ENCODE results near the gene SPTAN1. TPM values are rescaled to one million over a fixed set of nuclear protein-coding genes. Genes with fewer than 3 reads are reported as not detected.
"Not testable (repeated sequence)": the region's sequence is repeated elsewhere in the genome, so short reads cannot be mapped to it uniquely, and the experiment has no call there.

Gene SPTAN1
- total RNA-seq, 1 donor from 2014 or later = 810 TPM

- FAIRE-seq = no peak
Observed at GRCh38 chr9:128551657-128552152, 682 bp upstream of the SPTAN1 start.

GRCh38 chr9:128552744-128553440, 505 bp downstream of the SPTAN1 start:
- DNase-seq (ENCODE audit: low spot score in 2 of 2) (peak; percentile 48 to 53), FAIRE-seq (no peak)

More at GRCh38 chr9:128551657-128552152, 682 bp upstream of the SPTAN1 start:
- no peak for DNase-seq (ENCODE audit: low spot score in 2 of 2)

- DNase-seq (ENCODE audit: low spot score in 2 of 2) (no peak), FAIRE-seq (no peak)
Observed at GRCh38 chr9:128553728-128554127, 1.3 kb downstream of the SPTAN1 start.

GRCh38 chr9:128554155-128554862, 1.9 kb downstream of the SPTAN1 start:
- DNase-seq (ENCODE audit: low spot score in 2 of 2) = no peak
- no peak for FAIRE-seq

GRCh38 chr9:128555180-128555721, 2.9 kb downstream of the SPTAN1 start:
- no peak for DNase-seq (ENCODE audit: low spot score in 2 of 2)

GRCh38 chr9:128556276-128556675, 3.9 kb downstream of the SPTAN1 start:
- no peak for FAIRE-seq
- DNase-seq (ENCODE audit: low spot score in 2 of 2) = no peak

More at GRCh38 chr9:128555180-128555721, 2.9 kb downstream of the SPTAN1 start:
- FAIRE-seq = no peak

- FAIRE-seq (no peak), DNase-seq (ENCODE audit: low spot score in 2 of 2) (no peak)
Observed at GRCh38 chr9:128556926-128557634, 4.7 kb downstream of the SPTAN1 start.

GRCh38 chr9:128558431-128559310, 6.3 kb downstream of the SPTAN1 start:
- DNase-seq (ENCODE audit: low spot score in 2 of 2) (peak; percentile 55 to 59), FAIRE-seq (no peak)

GRCh38 chr9:128565578-128565977, 13.2 kb downstream of the SPTAN1 start:
- DNase-seq (ENCODE audit: low spot score in 2 of 2) = no peak
- FAIRE-seq = no peak

- FAIRE-seq = no peak
Observed at GRCh38 chr9:128568470-128569078, 16.2 kb downstream of the SPTAN1 start.

GRCh38 chr9:128575469-128575868, 23.1 kb downstream of the SPTAN1 start:
- DNase-seq (ENCODE audit: low spot score in 2 of 2) (peak in 1 of 2 donors; percentile 41), FAIRE-seq (no peak)

More at GRCh38 chr9:128568470-128569078, 16.2 kb downstream of the SPTAN1 start:
- no peak for DNase-seq (ENCODE audit: low spot score in 2 of 2)

GRCh38 chr9:128575916-128576315, 23.5 kb downstream of the SPTAN1 start:
- DNase-seq (ENCODE audit: low spot score in 2 of 2) (no peak), FAIRE-seq (no peak)

- FAIRE-seq (no peak), DNase-seq (ENCODE audit: low spot score in 2 of 2) (no peak)
Observed at GRCh38 chr9:128577206-128577605, 24.8 kb downstream of the SPTAN1 start.

GRCh38 chr9:128579194-128579593, 26.8 kb downstream of the SPTAN1 start:
- FAIRE-seq (no peak), DNase-seq (ENCODE audit: low spot score in 2 of 2) (no peak)

- DNase-seq (ENCODE audit: low spot score in 2 of 2) (no peak), FAIRE-seq (no peak)
Observed at GRCh38 chr9:128580731-128581130, 28.3 kb downstream of the SPTAN1 start.

GRCh38 chr9:128585155-128585554, 32.8 kb downstream of the SPTAN1 start:
- FAIRE-seq = not testable (repeated sequence)

GRCh38 chr9:128586934-128587333, 34.5 kb downstream of the SPTAN1 start:
- FAIRE-seq; DNase-seq (ENCODE audit: low spot score in 2 of 2): not testable (repeated sequence)

More at GRCh38 chr9:128585155-128585554, 32.8 kb downstream of the SPTAN1 start:
- not testable (repeated sequence) for DNase-seq (ENCODE audit: low spot score in 2 of 2)

- DNase-seq (ENCODE audit: low spot score in 2 of 2) (no peak), FAIRE-seq (no peak)
Observed at GRCh38 chr9:128587453-128587852, 35.1 kb downstream of the SPTAN1 start.

- no peak for FAIRE-seq
- no peak for DNase-seq (ENCODE audit: low spot score in 2 of 2)
Observed at GRCh38 chr9:128588581-128589233, 36.3 kb downstream of the SPTAN1 start.
